GM12891 (cell line): ENCODE data around the gene SCYGR3. TPM values are rescaled to one million over a fixed set of nuclear protein-coding genes. Genes with fewer than 3 reads are reported as not detected.

Source experiments
- DNase-seq: peaks from one replicate; pipeline ENCODE4 v3.0.0; 2011; ENCODE audit warnings: low spot score; ENCODE audit not compliant: insufficient read length
- FAIRE-seq: peaks from 2 replicates; lab custom pipeline; 2011; peaks lifted over from hg19 to GRCh38; lab: Jason Lieb, UNC
- PAX5 ChIP-seq: IDR thresholded peaks from 2 replicates; pipeline ENCODE4 v1.6.1; 2011; ENCODE audit warnings: low read length, moderate library complexity, mild to moderate bottlenecking; ENCODE audit not compliant: insufficient read depth, severe bottlenecking
- POLR2A ChIP-seq: IDR thresholded peaks from 2 replicates; pipeline ENCODE4 v1.6.1; 2011; ENCODE audit warnings: low read depth, low read length, control low read depth
- POLR2AphosphoS5 ChIP-seq: IDR thresholded peaks from 2 replicates; pipeline ENCODE4 v1.6.1; 2011; ENCODE audit warnings: low read depth, low read length, control low read depth
- POU2F2 ChIP-seq: IDR thresholded peaks from 2 replicates; pipeline ENCODE4 v1.6.1; 2011; ENCODE audit warnings: low read depth, mild to moderate bottlenecking, control low read depth, low read length, moderate library complexity
- SPI1 ChIP-seq: IDR thresholded peaks from 2 replicates; pipeline ENCODE4 v1.6.1; 2011; ENCODE audit warnings: low read depth, low read length, control low read depth
- TAF1 ChIP-seq: IDR thresholded peaks from 2 replicates; pipeline ENCODE4 v1.6.1; 2011; ENCODE audit warnings: low read depth, low read length, control low read depth
- polyA plus RNA-seq: library from polyadenylated mRNA; unstranded; fragments of >200 nt; gene quantifications from one replicate; pipeline ENCODE4 v1.2.1, GENCODE V29; 2012; ENCODE audit warnings: low read depth, missing spikeins, inconsistent platforms; ENCODE audit not compliant: missing spikeins

The SCYGR3 gene, protein sequence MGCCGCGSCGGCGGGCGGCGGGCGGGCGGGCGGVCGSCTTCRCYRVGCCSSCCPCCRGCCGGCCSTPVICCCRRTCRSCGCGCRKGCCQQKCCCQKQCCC
- polyA plus RNA-seq = not detected

DNA sequence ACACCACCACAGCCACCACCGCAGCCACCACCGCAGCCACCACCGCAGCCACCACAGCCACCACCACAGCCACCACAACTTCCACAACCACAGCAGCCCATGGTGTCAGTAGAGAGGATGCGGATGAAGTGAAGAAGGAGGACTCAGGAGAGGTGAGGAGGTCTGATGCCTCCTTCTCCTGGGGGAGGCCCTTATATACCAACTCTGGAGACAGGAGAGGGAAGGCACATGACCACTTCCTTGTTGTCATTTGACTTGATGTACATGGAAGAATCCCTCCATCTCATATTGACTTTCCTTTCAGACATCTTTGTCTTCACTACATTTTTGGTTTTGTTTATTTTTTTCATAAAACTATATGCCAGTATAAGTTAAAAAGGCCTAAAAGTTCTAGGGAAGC, at the start of gene SCYGR3:
TSS of gene SCYGR3 (minus strand) at position 101 of the 400 bp plus-strand sequence. CDS start at position 101, 0 bp downstream.
- no peak for DNase-seq
- no peak for FAIRE-seq
- TF ChIP-seq PAX5 = no peak
- no peak for TF ChIP-seq SPI1
- TF ChIP-seq POU2F2 = no peak
- no peak for TF ChIP-seq POLR2A
- TF ChIP-seq TAF1 = no peak
- TF ChIP-seq POLR2AphosphoS5 = no peak

DNA sequence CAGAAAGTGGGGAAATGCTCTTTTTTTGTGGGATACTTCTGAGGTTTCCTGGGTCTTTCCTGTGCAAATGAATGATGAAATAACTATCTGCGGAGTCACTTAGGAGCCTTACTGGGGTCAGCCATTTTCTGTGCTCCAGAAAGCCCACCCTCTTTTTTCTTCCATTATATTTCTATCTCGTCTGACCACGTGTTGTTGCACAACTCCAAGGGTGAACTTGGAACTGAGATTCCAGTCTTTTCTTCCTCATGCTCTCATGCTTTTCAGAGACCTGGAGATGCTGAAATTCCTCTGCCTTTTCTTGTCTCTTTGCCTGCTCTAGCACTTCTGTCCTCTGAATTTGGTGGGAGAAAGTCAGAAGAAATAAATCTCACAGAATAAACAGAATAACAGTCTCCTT, 47.2 kb upstream of the SCYGR3 start:
- FAIRE-seq = no peak
- TF ChIP-seq SPI1 (no peak), POU2F2 (no peak), TAF1 (no peak)
- DNase-seq = no peak

DNA sequence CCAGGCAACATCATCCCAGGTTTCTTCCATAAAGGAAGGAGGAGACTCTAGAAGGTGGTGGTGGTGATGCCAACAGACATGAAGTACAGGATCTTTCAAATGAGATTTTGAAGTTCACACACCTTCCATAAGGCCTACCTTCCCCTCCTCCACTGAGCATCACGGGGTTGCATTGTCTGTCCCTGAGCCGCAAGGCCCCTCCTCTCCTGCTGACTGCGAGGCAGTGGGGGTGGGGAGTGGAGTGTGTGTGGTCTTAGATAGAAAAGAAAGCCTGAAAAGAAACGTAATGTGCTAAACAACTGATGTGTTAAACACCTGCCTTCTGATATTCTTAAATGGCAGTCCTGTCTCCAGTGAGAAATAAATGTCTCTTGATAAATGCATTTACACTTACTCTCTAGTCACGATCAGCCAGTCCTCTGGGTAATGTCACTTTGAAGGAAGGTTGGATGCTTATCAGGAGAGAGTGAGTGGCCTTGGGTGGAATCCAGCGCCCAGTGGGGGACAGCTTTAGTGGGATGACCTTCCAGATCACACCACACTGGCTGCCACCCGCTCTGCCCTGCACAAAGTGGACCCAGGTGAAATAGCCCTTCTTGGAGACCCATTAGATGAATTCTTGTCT, 46.5 kb upstream of the SCYGR3 start:
- FAIRE-seq (no peak), DNase-seq (no peak)
- TF ChIP-seq TAF1 (no peak), POU2F2 (no peak), PAX5 (no peak), POLR2AphosphoS5 (no peak), POLR2A (no peak), SPI1 (no peak)

DNA sequence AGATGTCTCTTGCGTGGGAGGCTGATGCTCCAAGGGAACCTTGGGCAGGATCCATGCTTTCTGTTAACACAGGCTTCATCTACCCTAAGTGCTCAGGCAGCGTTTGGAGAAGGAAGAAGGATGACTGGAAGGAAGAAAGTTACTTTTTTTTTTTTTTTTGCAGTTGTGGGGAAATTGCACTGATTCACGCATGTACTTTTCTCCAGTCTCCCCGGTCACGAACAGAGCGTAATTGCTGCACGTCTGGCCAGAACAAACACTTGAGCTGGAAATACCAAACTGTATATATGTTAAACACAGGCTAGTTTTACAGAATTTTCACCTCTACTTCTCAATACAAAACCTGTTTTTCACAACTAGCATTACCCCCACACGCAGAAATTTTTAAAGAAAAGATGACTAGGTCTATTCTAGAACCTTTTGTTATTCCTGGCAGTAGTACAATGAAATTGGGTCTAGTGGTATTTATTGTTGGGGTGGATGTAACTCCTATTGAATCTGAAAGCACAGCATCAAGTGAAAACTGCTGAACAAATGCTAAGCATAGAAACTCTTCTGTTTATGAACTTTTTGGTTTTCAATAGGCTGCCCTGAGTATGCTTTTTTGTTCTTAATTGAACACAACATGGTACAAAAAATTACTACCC, 42.7 kb upstream of the SCYGR3 start:
- DNase-seq (no peak), FAIRE-seq (no peak)
- TF ChIP-seq TAF1 (no peak), POLR2A (no peak), SPI1 (no peak), POU2F2 (no peak)

DNA sequence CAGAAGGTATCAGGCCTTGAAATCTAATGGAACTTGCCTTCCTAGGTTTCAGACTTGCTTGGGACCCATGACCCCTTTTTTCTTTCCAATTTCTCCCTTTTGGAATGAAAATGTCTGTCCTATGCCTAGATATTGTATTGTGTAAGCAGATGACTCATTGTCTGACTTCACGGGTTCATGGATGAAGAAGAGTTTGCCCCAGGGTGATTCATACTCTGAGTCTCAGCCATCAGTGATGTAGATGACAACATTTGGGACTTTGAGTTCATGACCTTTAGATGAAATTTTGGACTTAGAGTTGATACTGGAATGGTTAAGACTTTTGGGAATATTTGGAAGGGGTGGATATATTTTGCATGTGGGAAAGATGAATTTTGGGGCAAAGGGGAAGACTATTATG, 40.8 kb upstream of the SCYGR3 start:
- no peak for FAIRE-seq
- TF ChIP-seq POLR2AphosphoS5 = no peak
- no peak for TF ChIP-seq POLR2A
- TF ChIP-seq SPI1 = no peak
- no peak for TF ChIP-seq TAF1
- TF ChIP-seq POU2F2 = no peak
- TF ChIP-seq PAX5 = no peak
- DNase-seq = no peak

DNA sequence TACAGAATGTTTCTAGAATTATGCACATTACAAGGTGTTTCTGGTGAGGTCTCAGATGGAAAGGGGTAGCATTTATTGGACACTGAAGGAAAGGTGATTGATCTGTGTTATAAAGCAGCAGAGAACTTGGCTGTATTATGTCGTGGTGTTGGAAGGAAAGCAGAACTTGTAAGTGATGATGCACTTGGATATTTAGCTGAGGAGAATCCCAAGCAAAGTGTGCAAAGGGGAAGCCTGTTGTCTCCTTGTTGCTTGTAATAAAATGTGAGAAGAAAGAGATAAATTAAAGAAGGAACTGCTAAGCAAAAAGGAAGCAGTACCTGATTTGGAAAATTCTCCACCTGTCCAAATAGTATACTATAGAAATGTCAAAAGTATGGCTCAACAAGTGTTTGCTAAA, 39.8 kb upstream of the SCYGR3 start:
- DNase-seq (no peak), FAIRE-seq (no peak)
- TF ChIP-seq POU2F2 (no peak), SPI1 (no peak), POLR2AphosphoS5 (no peak), PAX5 (no peak)

DNA sequence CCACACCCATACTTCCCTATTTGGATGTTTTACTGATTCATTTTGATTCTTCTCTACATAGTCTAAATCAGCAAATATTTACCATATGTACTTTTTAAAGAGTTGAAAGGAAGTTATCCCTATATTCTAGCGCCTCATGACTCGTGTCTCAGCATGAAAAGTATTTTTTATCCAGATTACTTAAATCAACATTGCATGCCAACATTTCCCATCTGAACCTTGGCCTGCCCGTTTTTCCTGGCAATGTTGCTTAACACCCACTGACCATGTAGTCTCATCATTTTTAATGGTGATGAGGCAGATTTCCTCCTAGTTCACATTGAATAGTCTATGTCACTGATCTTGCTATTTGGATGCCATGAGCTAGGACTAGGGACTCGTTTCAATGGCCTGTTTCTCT, 38.8 kb upstream of the SCYGR3 start:
- DNase-seq (no peak), FAIRE-seq (no peak)
- TF ChIP-seq SPI1 = no peak
- no peak for TF ChIP-seq POLR2AphosphoS5
- TF ChIP-seq PAX5 = no peak
- TF ChIP-seq POU2F2 = no peak
- no peak for TF ChIP-seq TAF1
- TF ChIP-seq POLR2A = no peak

DNA sequence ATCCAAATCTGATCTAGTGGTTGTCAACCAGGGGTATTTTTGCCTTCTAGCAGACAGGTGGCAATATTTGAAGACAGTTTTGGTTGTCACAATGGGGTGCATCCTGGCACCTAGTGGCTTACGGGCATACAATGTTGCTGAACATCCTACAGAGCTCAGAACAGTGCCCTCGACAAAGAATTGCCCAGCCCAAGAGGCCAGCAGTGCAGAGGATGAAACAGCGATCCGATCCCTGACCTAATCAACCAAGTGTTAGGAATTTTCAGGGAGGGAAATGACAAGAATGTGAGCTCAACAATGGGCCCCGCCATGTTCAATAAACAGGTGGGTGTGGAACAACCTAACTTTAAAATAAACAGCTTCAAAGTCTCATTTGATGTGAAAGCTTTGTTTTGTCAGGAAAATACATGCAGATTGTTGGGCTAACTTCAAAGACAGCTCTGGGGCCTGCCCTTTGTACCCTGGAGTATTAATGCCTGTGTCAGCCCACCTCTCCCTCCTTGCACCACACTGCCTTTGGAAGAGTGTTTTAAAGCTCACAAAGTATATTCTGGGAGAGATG, 29.4 kb upstream of the SCYGR3 start:
- DNase-seq = no peak
- FAIRE-seq = no peak
- no peak for TF ChIP-seq POLR2A
- TF ChIP-seq PAX5 = no peak

DNA sequence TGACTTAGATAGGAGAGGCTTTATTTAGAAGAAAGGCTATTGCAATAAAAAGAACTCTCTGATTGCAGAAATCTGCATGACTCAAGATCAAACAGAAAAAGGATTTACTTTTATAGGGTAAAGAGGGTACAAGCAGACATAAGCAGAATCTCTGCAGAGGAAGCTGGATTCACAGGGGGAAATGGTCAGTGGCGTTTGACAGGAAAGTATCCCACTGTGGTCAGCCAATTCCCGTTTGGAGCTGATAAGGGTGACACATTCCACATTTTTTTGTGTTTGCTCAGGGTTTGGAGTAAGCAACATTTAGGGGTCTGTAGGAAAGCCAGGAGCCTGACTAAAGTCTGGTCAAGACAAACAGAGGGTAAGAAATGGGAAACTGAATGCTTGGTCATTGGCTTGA, 28.0 kb upstream of the SCYGR3 start:
- no peak for DNase-seq
- FAIRE-seq = no peak
- no peak for TF ChIP-seq POLR2AphosphoS5
- TF ChIP-seq SPI1 = no peak
- no peak for TF ChIP-seq POU2F2
- TF ChIP-seq POLR2A = no peak
- TF ChIP-seq TAF1 = no peak
- TF ChIP-seq PAX5 = no peak
